CD4-positive, alpha-beta T cell treated with Interleukin-15 for 4 hours (primary cell): Measurements from ENCODE around the gene SYT7.
"Not testable (repeated sequence)": the region's sequence is repeated elsewhere in the genome, so short reads cannot be mapped to it uniquely, and the experiment has no call there.

Experiments
- DNase-seq: peaks from one replicate; pipeline ENCODE4 v3.0.0-alpha.2; 2020; ENCODE audit warnings: low spot score

The SYT7 gene

DNA sequence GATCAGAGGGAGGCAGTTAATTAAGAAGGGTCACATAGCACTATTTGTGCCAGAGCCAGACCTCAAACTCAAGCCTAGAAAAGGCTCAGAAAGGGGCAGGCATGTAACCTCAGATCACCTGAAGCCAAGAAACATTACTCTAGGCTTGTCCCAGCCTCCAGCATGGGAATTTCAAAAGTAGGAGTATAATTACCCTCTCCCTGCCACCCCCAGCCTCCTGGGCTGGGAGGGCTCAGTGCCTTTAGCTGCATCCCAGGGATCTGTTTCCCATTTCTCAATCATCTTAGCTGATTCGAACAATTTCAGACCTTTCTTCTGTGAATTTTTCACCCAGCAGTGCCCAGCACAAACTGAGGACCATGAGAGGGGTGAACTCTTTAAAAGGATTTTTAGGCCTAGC is 105.4 kb downstream of the SYT7 start:
- no peak for DNase-seq

DNA sequence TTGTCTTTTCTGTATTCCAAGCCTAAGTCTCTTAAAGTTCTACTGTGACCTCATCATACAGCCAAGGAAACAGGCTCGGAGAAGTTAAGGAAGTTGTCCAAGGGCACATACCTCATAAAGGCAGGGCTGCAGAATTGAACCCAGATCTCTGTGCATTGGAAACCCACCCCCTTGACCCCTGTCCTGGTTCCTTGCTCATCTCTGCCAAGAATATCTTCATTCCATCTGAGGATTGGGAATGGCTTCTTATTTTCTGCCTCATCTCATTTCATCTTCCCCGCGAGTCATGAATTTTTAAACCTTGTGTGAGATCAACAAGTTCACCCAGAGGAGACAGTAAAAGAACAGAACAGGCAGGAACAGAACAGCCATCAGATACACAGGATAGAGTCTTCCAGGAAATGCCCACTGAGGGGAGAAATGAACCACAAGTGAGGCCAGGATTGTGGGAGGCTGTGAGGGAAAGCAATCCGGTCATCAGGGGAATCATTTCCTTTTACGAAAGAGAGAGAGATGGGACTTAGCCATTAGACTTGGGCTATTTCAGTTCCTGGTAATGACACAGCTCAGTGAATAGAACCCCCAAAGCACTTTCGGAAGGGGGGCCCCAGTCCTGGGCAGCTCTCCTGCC is 106.7 kb downstream of the SYT7 start:
- DNase-seq: no peak

DNA sequence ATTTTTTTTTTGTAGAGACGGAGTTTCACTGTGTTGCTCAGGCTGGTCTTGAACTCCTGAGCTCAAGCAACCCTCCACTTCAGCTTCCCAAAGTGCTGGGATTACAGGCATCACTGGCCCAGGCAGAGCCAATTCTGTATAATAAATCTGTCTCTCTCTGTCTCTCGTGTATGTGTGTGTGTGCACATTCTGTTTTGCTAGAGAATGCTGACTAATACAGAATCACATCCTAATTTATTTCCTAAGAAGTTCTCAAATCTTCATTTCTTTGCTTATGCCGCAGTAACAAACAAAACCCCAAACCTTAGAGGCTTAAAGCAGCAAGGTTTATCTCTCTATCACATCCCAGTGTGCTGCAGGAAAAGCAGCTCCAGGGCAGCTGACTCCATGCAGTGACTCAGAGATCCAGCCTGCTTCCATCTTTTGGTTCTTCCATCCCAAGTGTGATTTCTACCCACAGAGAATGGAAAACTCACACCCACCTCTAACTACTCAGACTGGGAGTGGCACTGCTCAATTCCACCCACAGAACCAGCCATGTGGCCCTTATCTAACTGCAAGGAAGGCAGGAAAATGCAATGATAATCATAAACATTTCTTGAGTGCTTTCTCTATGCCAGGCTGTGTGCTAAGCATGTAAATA is 107.4 kb downstream of the SYT7 start:
- no peak for DNase-seq

DNA sequence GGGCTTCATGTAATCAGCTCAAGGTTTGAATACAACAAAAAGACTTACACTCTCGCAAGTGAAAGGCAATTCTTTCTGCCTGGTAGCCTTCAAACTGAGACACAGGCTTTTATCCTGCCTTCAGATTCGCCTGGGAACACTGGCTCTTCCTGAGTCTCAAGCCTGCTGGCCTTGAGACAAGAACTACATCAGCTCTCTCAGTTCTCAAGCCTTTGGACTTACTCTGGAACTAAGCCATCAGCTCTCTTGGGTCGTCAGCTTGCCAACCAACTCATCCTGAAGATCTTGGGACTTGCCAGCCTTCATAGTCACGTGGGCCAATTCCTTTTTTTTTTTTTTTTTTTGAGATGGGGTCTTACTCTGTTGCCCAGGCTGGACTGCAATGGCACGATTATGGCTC is 108.0 kb downstream of the SYT7 start:
- DNase-seq: no peak

DNA sequence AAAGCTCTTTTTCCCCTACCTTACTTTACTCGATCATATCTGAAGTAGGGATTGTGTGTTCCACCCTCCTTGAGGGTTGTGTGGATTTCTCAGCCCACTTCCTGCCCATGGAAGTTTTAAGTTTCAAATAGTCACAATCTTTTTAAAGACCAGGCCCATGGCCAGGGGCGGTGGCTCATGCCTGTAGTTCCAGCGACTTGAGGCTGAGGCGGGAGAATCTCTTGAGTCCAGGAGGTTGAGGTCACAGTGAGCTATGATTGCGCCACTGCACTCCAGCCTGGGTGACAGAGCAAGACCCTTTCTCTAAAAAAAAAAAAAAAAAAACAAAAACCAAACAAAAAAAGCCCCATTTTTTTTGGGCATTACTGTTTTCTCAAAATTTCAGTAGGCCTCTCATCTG is 108.6 kb downstream of the SYT7 start:
- DNase-seq: no peak

DNA sequence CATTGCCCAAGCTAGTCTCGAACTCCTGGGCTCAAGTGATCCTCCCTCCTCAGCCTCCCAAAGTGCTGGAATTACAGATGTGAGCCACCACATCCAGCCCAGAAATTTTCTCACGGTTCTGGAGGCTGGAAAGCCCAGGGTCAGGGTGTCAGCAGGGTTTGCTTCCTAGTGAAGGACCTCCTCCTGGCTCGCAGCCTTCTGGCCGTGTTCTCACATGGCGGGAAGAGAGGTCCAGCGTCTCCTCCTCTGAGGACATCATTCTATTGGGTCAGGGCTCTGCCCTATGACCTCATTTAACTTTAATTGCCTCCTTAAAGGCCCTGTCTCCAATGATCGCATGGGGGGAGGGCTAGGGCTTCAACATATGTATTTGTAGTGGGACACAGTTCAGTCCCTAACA is 112.9 kb downstream of the SYT7 start:
- no peak for DNase-seq

DNA sequence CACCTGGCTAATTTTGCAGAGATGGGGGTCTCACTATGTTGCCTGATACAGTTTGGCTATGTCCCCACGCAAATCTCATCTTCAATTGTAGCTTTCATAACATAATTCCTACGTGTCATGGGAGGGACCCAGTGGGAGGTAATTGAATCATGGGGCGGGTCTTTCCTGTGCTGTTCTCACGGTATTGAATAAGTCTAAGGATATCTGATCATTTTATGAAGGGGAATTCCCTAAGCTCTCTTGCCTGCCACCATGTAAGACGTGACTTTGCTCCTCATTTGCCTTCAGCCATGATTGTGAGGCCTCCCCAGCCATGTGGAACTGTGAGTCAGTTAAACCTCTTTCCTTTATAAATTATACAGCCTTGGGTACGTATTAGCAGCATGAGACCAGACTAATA is 113.3 kb downstream of the SYT7 start:
- DNase-seq: not testable (repeated sequence)
